ENCODE measurements around the gene TAF5L.
A peak's percentile ranks its signal among the peaks of the same experiment; 100 is the strongest.

Gene TAF5L

GRCh38 chr1:229655781-229656180, 29.9 kb upstream of the TAF5L start:
- H3K14ac ChIP-seq (ENCODE audit: low read length): no peak overlapping the region
- H3K4me1 ChIP-seq (ENCODE audit: control insufficient read depth in 1 of 2, insufficient read depth in 2 of 2, low read length in 2 of 2): peaks cover 3 to 7% of the 10 kb centered on the region in 2 experiments
- no peak overlapping the region for H3K18ac ChIP-seq (ENCODE audit: low read length)
- no peak overlapping the region for H3K27ac ChIP-seq (ENCODE audit: low read depth, low read length)
- no peaks in the 10 kb centered on the region for H3K27me3 ChIP-seq (ENCODE audit: insufficient read depth, low read length)
- H3K4ac ChIP-seq (ENCODE audit: low read depth, low read length): no peak overlapping the region
- DNase-seq: no peak
- H3K9me3 ChIP-seq (ENCODE audit: insufficient read depth, low read depth, low read length): no peaks in the 10 kb centered on the region
- no peak overlapping the region for H3K4me3 ChIP-seq (ENCODE audit: low read depth, low read length)
- H3K36me3 ChIP-seq (ENCODE audit: control insufficient read depth in 1 of 2, insufficient read depth in 2 of 2, low read length in 2 of 2): peaks cover 7 to 20% of the 10 kb centered on the region in 2 experiments
- H2BK12ac ChIP-seq (ENCODE audit: low read length): no peak overlapping the region
- H2BK5ac ChIP-seq (ENCODE audit: low read depth, low read length, poor library complexity): no peak overlapping the region
- no peak overlapping the region for H3K9ac ChIP-seq (ENCODE audit: low read length)
- no peak overlapping the region for H4K91ac ChIP-seq (ENCODE audit: low read depth, low read length)
- no peaks in the 10 kb centered on the region for H3K79me1 ChIP-seq (ENCODE audit: low read length)
- H4K8ac ChIP-seq (ENCODE audit: low read depth, low read length): no peak overlapping the region
- no CpG with 5 or more reads among the region's 5 CpGs for WGBS (ENCODE audit: extremely low coverage, insufficient coverage, insufficient read length)
- H3K23ac ChIP-seq (ENCODE audit: low read length): no peak overlapping the region
- no peak overlapping the region for H3K4me2 ChIP-seq (ENCODE audit: low read length)
- H3K79me2 ChIP-seq (ENCODE audit: control insufficient read depth, insufficient read depth, low read length, poor library complexity): no peaks in the 10 kb centered on the region
- H2BK120ac ChIP-seq (ENCODE audit: insufficient read depth, low read length, poor library complexity): no peak overlapping the region
- no peak overlapping the region for H2AFZ ChIP-seq (ENCODE audit: insufficient read depth, low read length, poor library complexity)
- no peak overlapping the region for H4K12ac ChIP-seq (ENCODE audit: low read depth, low read length)
- H2AK5ac ChIP-seq (ENCODE audit: low read length): no peak overlapping the region

DNA sequence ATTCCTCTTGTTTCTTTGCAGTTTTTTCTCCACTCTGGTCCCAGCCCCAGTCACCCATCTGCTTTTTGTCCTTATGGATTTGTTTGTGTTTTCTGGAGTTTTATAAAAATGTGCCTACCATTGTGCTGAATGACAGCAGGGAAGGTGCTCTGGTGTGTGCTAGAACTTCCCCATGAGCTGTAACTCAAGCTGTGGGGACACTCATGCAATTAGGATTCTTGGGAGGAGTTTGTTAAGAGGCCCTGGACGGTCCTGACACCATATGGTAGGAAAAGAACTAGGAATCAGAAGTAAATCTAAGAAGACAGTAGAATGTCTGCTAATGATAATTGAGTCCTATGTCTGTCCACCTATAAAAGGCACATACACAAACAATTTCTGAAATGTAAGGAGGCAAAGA, 27.5 kb upstream of the TAF5L start:
- Histone ChIP-seq H3K9me3 (ENCODE audit: insufficient read depth, low read depth, low read length) (no peaks in the 10 kb centered on the region), H3K79me1 (ENCODE audit: low read length) (no peaks in the 10 kb centered on the region), H3K18ac (ENCODE audit: low read length) (no peak overlapping the region), H2BK5ac (ENCODE audit: low read depth, low read length, poor library complexity) (no peak overlapping the region), H3K4me2 (ENCODE audit: low read length) (no peak overlapping the region), H4K12ac (ENCODE audit: low read depth, low read length) (no peak overlapping the region), H3K14ac (ENCODE audit: low read length) (no peak overlapping the region), H2BK12ac (ENCODE audit: low read length) (peak overlapping the region; percentile 47), H3K36me3 (ENCODE audit: control insufficient read depth in 1 of 2, insufficient read depth in 2 of 2, low read length in 2 of 2) (peaks cover 5 to 28% of the 10 kb centered on the region in 2 experiments), H3K4ac (ENCODE audit: low read depth, low read length) (no peak overlapping the region), H2BK120ac (ENCODE audit: insufficient read depth, low read length, poor library complexity) (no peak overlapping the region), H3K23ac (ENCODE audit: low read length) (no peak overlapping the region), H3K79me2 (ENCODE audit: control insufficient read depth, insufficient read depth, low read length, poor library complexity) (no peaks in the 10 kb centered on the region), H3K9ac (ENCODE audit: low read length) (no peak overlapping the region), H3K27me3 (ENCODE audit: insufficient read depth, low read length) (no peaks in the 10 kb centered on the region), H4K8ac (ENCODE audit: low read depth, low read length) (no peak overlapping the region), H3K4me1 (ENCODE audit: control insufficient read depth in 1 of 2, insufficient read depth in 2 of 2, low read length in 2 of 2) (peaks cover 3 to 7% of the 10 kb centered on the region in 2 experiments), H2AFZ (ENCODE audit: insufficient read depth, low read length, poor library complexity) (no peak overlapping the region), H4K91ac (ENCODE audit: low read depth, low read length) (no peak overlapping the region), H2AK5ac (ENCODE audit: low read length) (no peak overlapping the region), H3K4me3 (ENCODE audit: low read depth, low read length) (no peak overlapping the region), H3K27ac (ENCODE audit: low read depth, low read length) (no peak overlapping the region)
- no peak for DNase-seq
- no CpG with 5 or more reads among the region's 1 CpG for WGBS (ENCODE audit: extremely low coverage, insufficient coverage, insufficient read length)

- Histone ChIP-seq H3K36me3 (ENCODE audit: control insufficient read depth in 1 of 2, insufficient read depth in 2 of 2, low read length in 2 of 2) (peaks cover 12 to 34% of the 10 kb centered on the region in 2 experiments), H3K79me2 (ENCODE audit: control insufficient read depth, insufficient read depth, low read length, poor library complexity) (no peaks in the 10 kb centered on the region), H2AFZ (ENCODE audit: insufficient read depth, low read length, poor library complexity) (no peak overlapping the region), H3K9me3 (ENCODE audit: insufficient read depth, low read depth, low read length) (no peaks in the 10 kb centered on the region), H3K79me1 (ENCODE audit: low read length) (no peaks in the 10 kb centered on the region), H3K4ac (ENCODE audit: low read depth, low read length) (no peak overlapping the region), H2BK120ac (ENCODE audit: insufficient read depth, low read length, poor library complexity) (no peak overlapping the region), H3K4me1 (ENCODE audit: control insufficient read depth in 1 of 2, insufficient read depth in 2 of 2, low read length in 2 of 2) (peaks cover 3 to 7% of the 10 kb centered on the region in 2 experiments), H4K12ac (ENCODE audit: low read depth, low read length) (no peak overlapping the region), H3K4me3 (ENCODE audit: low read depth, low read length) (no peak overlapping the region), H2AK5ac (ENCODE audit: low read length) (no peak overlapping the region), H3K23ac (ENCODE audit: low read length) (no peak overlapping the region), H3K18ac (ENCODE audit: low read length) (no peak overlapping the region), H3K4me2 (ENCODE audit: low read length) (no peak overlapping the region), H4K91ac (ENCODE audit: low read depth, low read length) (no peak overlapping the region), H3K27me3 (ENCODE audit: insufficient read depth, low read length) (no peaks in the 10 kb centered on the region), H3K14ac (ENCODE audit: low read length) (no peak overlapping the region), H4K8ac (ENCODE audit: low read depth, low read length) (no peak overlapping the region), H2BK5ac (ENCODE audit: low read depth, low read length, poor library complexity) (no peak overlapping the region), H3K9ac (ENCODE audit: low read length) (no peak overlapping the region), H3K27ac (ENCODE audit: low read depth, low read length) (no peak overlapping the region), H2BK12ac (ENCODE audit: low read length) (no peak overlapping the region)
- WGBS (ENCODE audit: extremely low coverage, insufficient coverage, insufficient read length): no CpG with 5 or more reads among the region's 3 CpGs
- DNase-seq: no peak
Observed at GRCh38 chr1:229651546-229651945, 25.6 kb upstream of the TAF5L start.

GRCh38 chr1:229650045-229650444, 24.1 kb upstream of the TAF5L start:
- Histone ChIP-seq H2BK5ac (ENCODE audit: low read depth, low read length, poor library complexity) (no peak overlapping the region), H3K4me2 (ENCODE audit: low read length) (no peak overlapping the region), H3K4ac (ENCODE audit: low read depth, low read length) (no peak overlapping the region), H2BK12ac (ENCODE audit: low read length) (no peak overlapping the region), H3K14ac (ENCODE audit: low read length) (no peak overlapping the region), H4K91ac (ENCODE audit: low read depth, low read length) (no peak overlapping the region), H4K12ac (ENCODE audit: low read depth, low read length) (no peak overlapping the region), H2AFZ (ENCODE audit: insufficient read depth, low read length, poor library complexity) (no peak overlapping the region), H4K8ac (ENCODE audit: low read depth, low read length) (no peak overlapping the region), H3K9ac (ENCODE audit: low read length) (no peak overlapping the region), H3K79me2 (ENCODE audit: control insufficient read depth, insufficient read depth, low read length, poor library complexity) (peaks cover 2% of the 10 kb centered on the region), H3K4me1 (ENCODE audit: control insufficient read depth in 1 of 2, insufficient read depth in 2 of 2, low read length in 2 of 2) (peaks cover 8 to 13% of the 10 kb centered on the region in 2 experiments), H3K27ac (ENCODE audit: low read depth, low read length) (no peak overlapping the region), H3K9me3 (ENCODE audit: insufficient read depth, low read depth, low read length) (no peaks in the 10 kb centered on the region), H3K4me3 (ENCODE audit: low read depth, low read length) (no peak overlapping the region), H3K23ac (ENCODE audit: low read length) (no peak overlapping the region), H3K27me3 (ENCODE audit: insufficient read depth, low read length) (no peaks in the 10 kb centered on the region), H3K79me1 (ENCODE audit: low read length) (peaks cover 2% of the 10 kb centered on the region), H3K18ac (ENCODE audit: low read length) (no peak overlapping the region), H2BK120ac (ENCODE audit: insufficient read depth, low read length, poor library complexity) (no peak overlapping the region), H3K36me3 (ENCODE audit: control insufficient read depth in 1 of 2, insufficient read depth in 2 of 2, low read length in 2 of 2) (peaks cover 13 to 33% of the 10 kb centered on the region in 2 experiments), H2AK5ac (ENCODE audit: low read length) (no peak overlapping the region)
- WGBS (ENCODE audit: extremely low coverage, insufficient coverage, insufficient read length): no CpG with 5 or more reads among the region's 4 CpGs
- DNase-seq: no peak
